Measurements from ENCODE around the gene DDRGK1. TPM values are rescaled to one million over a fixed set of nuclear protein-coding genes. Genes with fewer than 3 reads are reported as not detected.

Gene DDRGK1
- total and polyA plus RNA-seq, 2 experiments from 2014 or later = 92.9 to 154 TPM

DNA sequence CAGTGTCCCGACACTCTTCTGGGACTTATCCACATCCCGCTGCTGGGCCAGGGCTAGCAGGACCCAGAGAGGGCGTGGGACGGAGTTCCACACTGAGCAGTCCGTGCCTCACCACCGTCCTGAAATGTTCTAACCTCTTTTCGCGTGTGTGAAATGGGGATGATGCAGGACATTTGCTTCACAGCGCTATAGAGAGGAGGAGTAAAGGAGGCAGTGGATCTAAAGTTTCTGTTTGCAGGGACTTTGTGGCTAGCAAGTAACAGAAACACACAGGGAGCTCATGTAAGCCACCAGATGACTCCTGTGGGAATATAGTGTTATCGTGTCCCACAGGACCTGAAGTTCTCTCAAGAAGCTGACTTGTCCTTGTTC is 5.5 kb upstream of the DDRGK1 start:
- peak overlapping the region; percentile 97 for H3K27ac ChIP-seq
- H2AFZ ChIP-seq = peak overlapping the region; percentile 95
- H3K36me3 ChIP-seq (replicated peaks; ENCODE audit: insufficient read depth, low read depth) = no peaks in the 10 kb centered on the region
- no peaks in the 10 kb centered on the region for H3K27me3 ChIP-seq
- no peaks in the 10 kb centered on the region for H3K9me3 ChIP-seq (ENCODE audit: low read depth)
- H3K4me2 ChIP-seq = peak overlapping the region; percentile 97
- H3K4me3 ChIP-seq = peak overlapping the region; percentile 96
- H4K20me1 ChIP-seq (ENCODE audit: insufficient read depth, poor library complexity, severe bottlenecking) = peaks cover 5% of the 10 kb centered on the region
- H3K9me2 ChIP-seq (replicated peaks; ENCODE audit: insufficient read depth) = no peaks in the 10 kb centered on the region
- TF ChIP-seq EZH2 (IDR thresholded peaks at IDR 0.05; ENCODE audit: borderline replicate concordance) = no peak
- no peak for TF ChIP-seq EZH2phosphoT487 (IDR thresholded peaks at IDR 0.05; ENCODE audit: low read depth, severe bottlenecking, unreplicated experiment)
- TF ChIP-seq, protein P1, sequence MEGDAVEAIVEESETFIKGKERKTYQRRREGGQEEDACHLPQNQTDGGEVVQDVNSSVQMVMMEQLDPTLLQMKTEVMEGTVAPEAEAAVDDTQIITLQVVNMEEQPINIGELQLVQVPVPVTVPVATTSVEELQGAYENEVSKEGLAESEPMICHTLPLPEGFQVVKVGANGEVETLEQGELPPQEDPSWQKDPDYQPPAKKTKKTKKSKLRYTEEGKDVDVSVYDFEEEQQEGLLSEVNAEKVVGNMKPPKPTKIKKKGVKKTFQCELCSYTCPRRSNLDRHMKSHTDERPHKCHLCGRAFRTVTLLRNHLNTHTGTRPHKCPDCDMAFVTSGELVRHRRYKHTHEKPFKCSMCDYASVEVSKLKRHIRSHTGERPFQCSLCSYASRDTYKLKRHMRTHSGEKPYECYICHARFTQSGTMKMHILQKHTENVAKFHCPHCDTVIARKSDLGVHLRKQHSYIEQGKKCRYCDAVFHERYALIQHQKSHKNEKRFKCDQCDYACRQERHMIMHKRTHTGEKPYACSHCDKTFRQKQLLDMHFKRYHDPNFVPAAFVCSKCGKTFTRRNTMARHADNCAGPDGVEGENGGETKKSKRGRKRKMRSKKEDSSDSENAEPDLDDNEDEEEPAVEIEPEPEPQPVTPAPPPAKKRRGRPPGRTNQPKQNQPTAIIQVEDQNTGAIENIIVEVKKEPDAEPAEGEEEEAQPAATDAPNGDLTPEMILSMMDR (IDR thresholded peaks at IDR 0.05; ENCODE audit: poor library complexity) = no peak
- peaks cover 40% of the 10 kb centered on the region for H3K79me2 ChIP-seq
- H3K4me1 ChIP-seq (ENCODE audit: insufficient read depth) = peaks cover 13% of the 10 kb centered on the region
- DNase-seq (ENCODE audit: low spot score) = no peak
- 6% methylated on average over 10 of the region's 10 CpGs for WGBS (ENCODE audit: low lambda C conversion rate, missing lambda C conversion rate)

DNA sequence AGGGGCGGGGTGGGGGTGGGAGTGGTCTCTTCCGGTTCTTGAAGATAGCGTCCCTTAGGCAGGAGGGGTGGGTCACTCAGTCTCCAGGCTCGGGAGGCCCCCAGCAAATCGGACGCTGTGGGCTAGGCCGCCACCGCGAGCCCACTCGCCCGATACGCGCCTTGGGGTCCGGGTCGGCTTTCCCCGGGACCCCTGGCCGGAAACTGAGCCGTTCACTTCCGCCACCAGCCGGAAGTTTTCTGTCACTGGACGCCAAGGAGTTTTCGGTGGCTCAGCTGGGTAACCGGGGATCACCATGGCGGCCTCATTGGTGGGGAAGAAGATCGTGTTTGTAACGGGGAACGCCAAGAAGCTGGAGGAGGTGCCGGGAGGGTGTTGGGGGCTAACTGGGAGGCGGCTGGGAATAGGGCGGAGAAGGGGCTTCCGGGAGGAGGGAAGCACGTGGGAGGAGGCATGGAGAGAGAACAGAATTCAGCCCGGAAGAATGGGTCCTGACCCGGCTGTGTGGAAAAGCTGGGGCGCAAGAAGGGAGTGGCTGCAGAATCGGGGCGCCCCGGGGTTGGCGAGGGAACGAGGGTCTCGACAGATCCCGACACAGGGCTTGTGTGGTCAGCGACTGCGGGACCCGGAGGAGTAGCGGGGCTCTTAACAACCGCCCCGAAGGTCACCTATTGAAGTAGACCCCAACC is 4.9 kb upstream of the DDRGK1 start, which contains the start of gene ITPA:
ITPA (plus strand) TSS at position 242 of the 689 bp plus-strand sequence; CDS start at position 296, 54 bp downstream.
- no peaks in the 10 kb centered on the region for H3K9me2 ChIP-seq (replicated peaks; ENCODE audit: insufficient read depth)
- peak; percentile 63 for DNase-seq (ENCODE audit: low spot score)
- peak within 1 kb of the TSS; percentile 96 for H3K4me3 ChIP-seq
- peak within 1 kb of the TSS; percentile 97 for H3K27ac ChIP-seq
- H2AFZ ChIP-seq = peak within 1 kb of the TSS; percentile 95
- no peaks in the 10 kb centered on the region for H3K27me3 ChIP-seq
- TF ChIP-seq EZH2phosphoT487 (IDR thresholded peaks at IDR 0.05; ENCODE audit: low read depth, severe bottlenecking, unreplicated experiment) (no peak), EZH2 (IDR thresholded peaks at IDR 0.05; ENCODE audit: borderline replicate concordance) (no peak)
- TF ChIP-seq, protein P1 (IDR thresholded peaks at IDR 0.05; ENCODE audit: poor library complexity) = no peak
- WGBS (ENCODE audit: low lambda C conversion rate, missing lambda C conversion rate) = 1% methylated on average over 37 of the region's 48 CpGs
- no peaks in the 10 kb centered on the region for H3K9me3 ChIP-seq (ENCODE audit: low read depth)
- no peaks in the 10 kb centered on the region for H3K36me3 ChIP-seq (replicated peaks; ENCODE audit: insufficient read depth, low read depth)
- H3K4me1 ChIP-seq (ENCODE audit: insufficient read depth) = peaks cover 13% of the 10 kb centered on the region
- peak within 1 kb of the TSS; percentile 97 for H3K4me2 ChIP-seq
- H4K20me1 ChIP-seq (ENCODE audit: insufficient read depth, poor library complexity, severe bottlenecking) = peaks cover 5% of the 10 kb centered on the region
- H3K79me2 ChIP-seq = peaks cover 42% of the 10 kb centered on the region

DNA sequence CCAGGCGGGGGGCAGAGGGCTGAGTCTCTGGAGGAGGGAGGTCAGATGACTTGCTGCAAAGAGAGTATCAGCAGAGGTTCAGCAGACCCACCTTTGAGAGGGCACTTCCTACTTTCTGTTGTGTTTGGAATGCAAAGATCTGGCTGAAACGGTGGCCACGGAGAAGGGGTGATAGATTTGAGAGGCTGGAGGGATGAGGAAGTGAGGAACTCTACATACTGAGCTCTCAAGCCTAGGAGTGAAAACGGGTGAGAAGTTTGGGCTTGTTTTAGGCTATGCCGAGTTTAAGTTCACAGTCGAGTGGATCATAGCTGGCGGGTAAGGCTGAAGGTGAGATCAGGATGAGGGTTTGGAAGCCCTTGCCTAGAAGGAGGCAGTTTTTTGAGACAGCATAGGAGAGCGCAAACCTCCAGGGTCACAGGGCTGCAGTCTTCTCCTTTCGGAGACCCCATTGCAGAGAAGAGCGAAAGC is 4.3 kb upstream of the DDRGK1 start:
- Histone ChIP-seq H3K9me2 (replicated peaks; ENCODE audit: insufficient read depth) (no peaks in the 10 kb centered on the region), H3K4me2 (peak overlapping the region; percentile 97), H3K4me3 (peak overlapping the region; percentile 96), H3K9me3 (ENCODE audit: low read depth) (no peaks in the 10 kb centered on the region), H3K36me3 (replicated peaks; ENCODE audit: insufficient read depth, low read depth) (no peaks in the 10 kb centered on the region), H3K27ac (peak overlapping the region; percentile 97), H3K27me3 (no peaks in the 10 kb centered on the region), H3K79me2 (peaks cover 46% of the 10 kb centered on the region), H3K4me1 (ENCODE audit: insufficient read depth) (peaks cover 13% of the 10 kb centered on the region), H4K20me1 (ENCODE audit: insufficient read depth, poor library complexity, severe bottlenecking) (peaks cover 5% of the 10 kb centered on the region), H2AFZ (peak overlapping the region; percentile 95)
- no peak for DNase-seq (ENCODE audit: low spot score)
- TF ChIP-seq EZH2phosphoT487 (IDR thresholded peaks at IDR 0.05; ENCODE audit: low read depth, severe bottlenecking, unreplicated experiment) = no peak
- no peak for TF ChIP-seq EZH2 (IDR thresholded peaks at IDR 0.05; ENCODE audit: borderline replicate concordance)
- TF ChIP-seq, protein P1 (IDR thresholded peaks at IDR 0.05; ENCODE audit: poor library complexity) = no peak
- under 1% methylated on average over 10 of the region's 10 CpGs for WGBS (ENCODE audit: low lambda C conversion rate, missing lambda C conversion rate)
